22Rv1 (cell line): ENCODE measurements around the gene P2RX1.
A peak's percentile ranks its signal among the peaks of the same experiment; 100 is the strongest.

Experiments
- H3K27ac ChIP-seq: fragments of 450-650 bp; 2 replicates; pipeline ENCODE4 v1.5.1; 2017
- CTCF ChIP-seq: fragments of 450-650 bp; IDR thresholded peaks from 2 replicates; pipeline ENCODE4 v1.5.1; 2017; ENCODE audit warnings: mild to moderate bottlenecking
- ZFX ChIP-seq: fragments of 450-650 bp; IDR thresholded peaks from 2 replicates; pipeline ENCODE4 v1.6.1; 2017; ENCODE audit warnings: antibody characterized with exemption, borderline replicate concordance

P2RX1 gene

DNA sequence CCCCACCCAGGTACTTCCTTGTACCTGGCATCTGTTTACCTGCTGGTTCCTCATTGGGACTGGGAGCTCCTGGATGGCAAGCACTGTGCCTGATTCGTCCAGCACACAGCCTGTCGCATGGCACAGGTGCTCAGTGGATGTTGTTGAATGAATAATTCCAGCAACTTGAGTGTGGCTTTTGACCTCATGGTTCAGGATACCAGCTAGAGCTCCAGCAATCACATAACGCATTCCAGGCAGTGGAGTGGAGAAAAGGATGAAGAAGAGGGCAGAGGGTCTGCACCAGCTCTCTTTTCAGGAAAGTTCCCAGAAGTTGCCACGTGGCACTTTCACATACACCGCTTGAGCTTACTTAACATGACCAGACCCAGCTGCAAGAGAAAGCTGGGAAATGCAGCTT lies 22.1 kb downstream of the P2RX1 start:
- H3K27ac ChIP-seq = peak overlapping the region; percentile 65; the same call in 1 of the 2 replicates
- TF ChIP-seq CTCF = no peak
- TF ChIP-seq ZFX = no peak

DNA sequence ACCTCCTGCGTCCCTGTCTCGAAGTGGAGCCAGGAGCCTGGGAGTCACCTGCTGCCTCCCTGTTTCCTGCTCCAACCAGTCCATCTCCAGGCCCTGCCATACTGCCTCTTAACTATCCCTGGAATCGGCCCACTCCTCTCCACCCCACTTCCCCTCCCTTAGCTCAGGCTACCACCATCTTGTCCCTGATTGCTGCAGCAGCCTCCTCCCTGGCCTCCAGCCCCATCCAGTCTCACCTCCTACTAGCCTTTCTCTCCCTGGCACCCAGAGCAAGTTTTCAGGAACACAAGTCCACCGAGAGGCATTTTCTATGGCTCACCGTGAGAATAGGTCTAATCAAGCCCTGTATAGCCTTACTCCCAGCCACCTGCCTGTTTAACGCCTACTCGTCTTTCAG lies 22.5 kb downstream of the P2RX1 start:
- TF ChIP-seq ZFX (no peak), CTCF (no peak)
- peak overlapping the region; percentile 65 for H3K27ac ChIP-seq

DNA sequence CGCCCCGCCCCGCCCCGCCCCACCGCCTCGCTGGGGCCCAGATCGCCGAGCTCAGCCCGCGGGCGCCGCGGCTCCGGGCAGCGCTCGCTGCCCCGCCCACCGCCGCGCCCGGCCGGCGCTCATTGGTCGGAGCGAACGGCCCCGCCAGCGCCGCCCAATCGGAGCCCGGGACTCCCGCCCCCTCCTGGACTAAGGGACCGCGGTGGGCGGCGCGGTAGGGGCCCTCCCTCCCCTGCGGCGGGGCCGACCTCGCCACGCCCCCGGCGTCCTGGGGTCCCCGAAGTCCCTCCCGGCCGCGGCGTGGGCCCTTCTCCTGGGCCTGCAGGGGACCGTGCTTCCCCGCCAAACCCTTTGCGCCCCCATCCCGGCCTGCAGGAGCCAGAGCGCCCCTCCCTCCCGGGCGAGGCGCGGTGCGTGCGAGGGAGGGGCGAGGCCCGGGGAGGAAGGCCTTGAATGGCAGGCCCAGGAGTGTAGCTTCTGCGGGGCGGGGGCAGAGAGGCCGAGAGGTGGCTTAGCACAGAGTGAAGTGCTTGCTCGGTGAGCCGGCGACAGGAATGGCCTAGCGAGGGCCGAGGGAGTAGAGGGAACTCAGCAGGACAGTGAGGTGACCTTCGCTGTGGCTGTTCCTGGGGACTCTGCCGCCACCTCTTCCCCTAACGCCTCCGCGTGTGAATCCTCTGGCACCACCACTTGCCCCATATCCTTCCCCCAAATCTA lies 23.1 kb downstream of the P2RX1 start, which contains the start of gene CAMKK1:
Gene CAMKK1, minus strand, starts transcription at position 51 of the 717 bp plus-strand sequence. CDS start 7,366 bp downstream, outside the sequence.
- peak within 1 kb of the TSS; percentile 65 for H3K27ac ChIP-seq
- TF ChIP-seq CTCF = no peak
- TF ChIP-seq ZFX = no peak

DNA sequence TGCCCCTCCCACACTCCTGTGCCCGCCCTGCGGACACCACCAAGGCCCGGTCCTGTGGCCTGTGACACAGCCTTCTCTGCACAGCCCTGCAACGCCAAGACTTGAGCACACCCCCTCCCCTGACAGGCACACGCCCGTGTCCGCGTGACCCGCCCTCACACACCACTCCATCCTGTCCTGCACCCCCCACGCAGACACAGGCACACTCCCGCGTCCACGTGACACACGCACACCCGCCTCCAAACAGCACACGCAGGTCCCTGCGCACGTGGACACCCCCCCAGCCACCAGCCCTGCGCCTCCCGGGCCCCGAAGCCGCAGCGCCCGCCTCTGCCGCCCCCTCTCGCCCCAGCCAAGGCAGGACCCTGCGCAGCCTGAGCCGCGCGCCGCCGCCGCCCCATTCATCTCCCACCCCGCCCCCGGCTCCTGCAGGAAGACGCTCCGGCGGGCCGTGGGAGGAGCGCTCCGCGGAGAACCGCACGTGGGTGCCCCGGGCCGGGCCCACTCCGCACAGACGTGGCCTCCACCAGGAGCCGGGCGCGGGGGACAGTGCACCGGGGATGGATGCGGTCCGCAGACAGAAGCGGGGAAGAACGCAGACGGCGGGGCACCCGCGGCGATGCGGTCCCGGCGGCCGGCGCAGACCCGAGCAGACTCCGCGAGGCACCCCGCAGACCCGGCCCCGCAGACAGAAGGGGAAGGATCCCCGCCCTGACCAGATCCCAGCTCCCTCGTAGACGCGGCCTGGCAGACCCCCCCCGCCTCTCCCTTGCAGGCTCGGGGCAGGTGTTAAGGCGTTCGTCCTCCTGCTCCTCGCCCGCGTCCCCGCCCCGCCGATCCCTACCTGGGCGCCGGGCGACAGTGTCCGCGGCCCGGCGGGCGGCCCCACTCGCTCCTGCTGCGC lies 23.9 kb downstream of the P2RX1 start:
- H3K27ac ChIP-seq = peak overlapping the region; percentile 65
- TF ChIP-seq ZFX = no peak
- 0 out of 2 replicates have a peak, but pooled peaks have one; percentile 10 for TF ChIP-seq CTCF

GRCh38 chr17:3891626-3892094 lies 24.6 kb downstream of the P2RX1 start:
- TF ChIP-seq CTCF = no peak
- no peak for TF ChIP-seq ZFX
- H3K27ac ChIP-seq = no peak overlapping the region

GRCh38 chr17:3890878-3891219 lies 25.4 kb downstream of the P2RX1 start:
- no peak for TF ChIP-seq CTCF
- TF ChIP-seq ZFX = no peak
- no peak overlapping the region for H3K27ac ChIP-seq
